BLaER1 treated with 17β-estradiol and CSF1 and Interleukin-3, amounts not matched to agents 10 nM and 100 nM (cell line): ENCODE measurements around the gene FHIT.

Experiments
- H3K27ac ChIP-seq, 11 experiments: shearing (Covaris generic); formaldehyde crosslinking; 2 replicates each; pipeline ENCODE4 v1.8.1; 2022
- H3K27me3 ChIP-seq, 11 experiments: shearing (Covaris generic); formaldehyde crosslinking; 2 replicates each; pipeline ENCODE4 v1.8.1; 2022
- H3K36me3 ChIP-seq, 11 experiments: shearing (Covaris generic); formaldehyde crosslinking; 2 replicates each; pipeline ENCODE4 v1.8.1; 2022
- H3K4me1 ChIP-seq, 10 experiments: shearing (Covaris generic); formaldehyde crosslinking; 2 replicates each; pipeline ENCODE4 v1.8.1; 2022
- H3K4me2 ChIP-seq, 11 experiments: shearing (Covaris generic); formaldehyde crosslinking; 2 replicates each; pipeline ENCODE4 v1.8.1; 2022
- H3K4me3 ChIP-seq, 10 experiments: shearing (Covaris generic); formaldehyde crosslinking; 2 replicates each; pipeline ENCODE4 v1.8.1; 2022
- H3K9ac ChIP-seq, 11 experiments: shearing (Covaris generic); formaldehyde crosslinking; 2 replicates each; pipeline ENCODE4 v1.8.1; 2022
- H3K9me3 ChIP-seq, 11 experiments: shearing (Covaris generic); formaldehyde crosslinking; replicated peaks in 1 of 11; 2 replicates each; pipeline ENCODE4 v1.8.1; 2022
- H4K20me1 ChIP-seq, 11 experiments: shearing (Covaris generic); formaldehyde crosslinking; 2 replicates each; pipeline ENCODE4 v1.8.1; 2022
- Cebpa-rat ChIP-seq, 11 experiments: shearing (Covaris generic); IDR thresholded peaks; 2 replicates each; pipeline ENCODE4 v1.8.1; 2022

The FHIT gene

DNA sequence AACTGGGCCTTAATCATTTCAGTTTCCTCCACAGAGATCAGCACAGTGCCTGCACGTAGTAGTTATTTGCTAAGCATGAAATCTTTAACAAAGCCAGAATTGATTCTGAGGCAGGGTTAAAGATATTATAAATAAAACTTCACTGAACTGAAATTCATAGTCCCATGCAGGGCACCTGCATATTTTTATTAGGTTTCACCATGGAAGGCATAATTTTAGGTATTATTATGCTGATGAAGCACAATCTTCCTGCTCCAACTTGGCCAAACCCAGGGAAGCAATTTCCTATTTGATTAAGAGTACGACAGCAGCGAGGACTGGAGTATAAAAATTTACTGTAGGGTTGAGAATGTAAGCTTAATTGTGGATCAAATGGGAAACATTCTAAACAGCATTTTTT is 1131.0 kb downstream of the FHIT start:
- Histone ChIP-seq H3K27me3 (no peaks in the 10 kb centered on the region), H3K4me2 (no peak overlapping the region), H3K9me3 (no peaks in the 10 kb centered on the region), H3K4me3 (no peak overlapping the region), H3K27ac (no peak overlapping the region), H3K36me3 (no peaks in the 10 kb centered on the region), H3K4me1 (no peaks in the 10 kb centered on the region), H3K9ac (no peak overlapping the region), H4K20me1 (no peaks in the 10 kb centered on the region)
- no peak for TF ChIP-seq Cebpa-rat (IDR thresholded peaks at IDR 0.05)

DNA sequence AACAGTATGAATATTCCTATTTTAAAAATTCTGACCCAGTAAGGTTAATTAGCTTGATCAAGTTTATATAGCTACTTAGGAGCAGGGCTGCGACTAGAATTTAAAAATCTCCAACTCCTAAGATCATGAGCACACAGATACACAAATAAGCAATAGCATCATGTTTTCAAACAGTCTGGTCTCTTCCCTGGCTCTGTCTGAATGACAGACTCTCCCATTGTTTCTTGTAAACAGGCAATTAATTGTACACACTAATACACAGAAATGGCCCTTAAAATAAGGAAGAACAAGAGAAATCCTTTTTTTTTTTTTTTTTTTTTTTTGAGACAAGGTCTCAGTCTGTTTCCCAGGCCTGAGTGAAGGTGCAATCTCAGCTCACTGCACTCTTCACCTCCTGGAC is 1137.1 kb downstream of the FHIT start:
- H3K4me1 ChIP-seq, result no peaks in the 10 kb centered on the region
- no peak for TF ChIP-seq Cebpa-rat (IDR thresholded peaks at IDR 0.05)
- H3K36me3 ChIP-seq, result no peaks in the 10 kb centered on the region
- no peaks in the 10 kb centered on the region for H3K27me3 ChIP-seq
- H3K4me3 ChIP-seq, result no peak overlapping the region
- H4K20me1 ChIP-seq, result no peaks in the 10 kb centered on the region
- H3K9me3 ChIP-seq, result no peaks in the 10 kb centered on the region
- H3K27ac ChIP-seq, result no peak overlapping the region
- H3K4me2 ChIP-seq, result no peak overlapping the region
- H3K9ac ChIP-seq, result no peak overlapping the region

DNA sequence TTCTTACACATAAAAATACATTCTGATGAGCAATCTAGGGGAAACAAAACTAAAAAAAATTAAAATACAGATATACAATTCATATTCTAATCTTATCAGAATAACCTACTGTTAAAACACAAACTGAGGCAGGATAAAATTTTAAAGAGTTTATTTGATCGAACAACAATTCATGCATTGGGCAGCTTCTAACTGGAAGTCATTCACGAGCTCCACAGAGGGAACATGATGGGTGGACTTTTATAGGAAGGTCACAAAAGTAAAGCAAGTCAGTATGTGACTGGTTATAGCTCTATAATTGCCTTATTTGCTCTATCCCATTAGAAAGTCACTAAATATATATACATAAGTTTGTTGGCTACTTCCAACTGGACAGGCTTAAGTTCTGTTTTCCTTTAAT is 1144.0 kb downstream of the FHIT start:
- H3K36me3 ChIP-seq, result no peaks in the 10 kb centered on the region
- no peak overlapping the region for H3K9ac ChIP-seq
- no peak overlapping the region for H3K27ac ChIP-seq
- H4K20me1 ChIP-seq, result no peaks in the 10 kb centered on the region
- H3K4me3 ChIP-seq, result no peak overlapping the region
- H3K4me2 ChIP-seq, result no peak overlapping the region
- H3K27me3 ChIP-seq, result no peaks in the 10 kb centered on the region
- H3K4me1 ChIP-seq, result peaks cover 0 to 7% (median 0%) of the 10 kb centered on the region in 10 experiments; a peak in 2 of 20 replicates
- no peaks in the 10 kb centered on the region for H3K9me3 ChIP-seq
- TF ChIP-seq Cebpa-rat (IDR thresholded peaks at IDR 0.05), result no peak

DNA sequence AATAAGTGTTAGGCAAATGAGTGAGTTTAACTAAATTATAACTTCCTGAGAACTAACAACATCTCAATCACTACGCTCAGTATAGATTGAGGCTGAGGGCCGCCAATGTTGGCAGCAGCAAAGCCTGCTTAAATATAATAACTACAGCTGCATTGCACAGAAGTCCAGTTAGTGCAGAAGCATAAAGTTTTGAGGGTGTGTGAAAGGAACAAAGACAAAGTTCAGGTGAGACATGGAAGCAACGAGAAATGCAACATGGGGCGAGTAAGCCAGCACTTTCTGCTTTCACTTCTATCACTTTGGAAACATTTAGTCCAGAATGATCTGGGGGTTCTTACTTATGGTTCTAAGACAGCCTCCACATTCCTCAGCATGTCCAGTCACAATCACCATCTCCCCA is 1149.1 kb downstream of the FHIT start:
- Histone ChIP-seq H3K27ac (no peak overlapping the region), H3K9me3 (peaks cover 0 to 11% (median 0%) of the 10 kb centered on the region in 11 experiments; a peak in 5 of 22 replicates), H3K4me2 (no peak overlapping the region), H3K4me1 (peaks cover 0 to 7% (median 0%) of the 10 kb centered on the region in 10 experiments; a peak in 2 of 20 replicates), H3K27me3 (no peaks in the 10 kb centered on the region), H3K9ac (no peak overlapping the region), H3K36me3 (no peaks in the 10 kb centered on the region), H3K4me3 (no peak overlapping the region), H4K20me1 (no peaks in the 10 kb centered on the region)
- TF ChIP-seq Cebpa-rat (IDR thresholded peaks at IDR 0.05), result no peak

DNA sequence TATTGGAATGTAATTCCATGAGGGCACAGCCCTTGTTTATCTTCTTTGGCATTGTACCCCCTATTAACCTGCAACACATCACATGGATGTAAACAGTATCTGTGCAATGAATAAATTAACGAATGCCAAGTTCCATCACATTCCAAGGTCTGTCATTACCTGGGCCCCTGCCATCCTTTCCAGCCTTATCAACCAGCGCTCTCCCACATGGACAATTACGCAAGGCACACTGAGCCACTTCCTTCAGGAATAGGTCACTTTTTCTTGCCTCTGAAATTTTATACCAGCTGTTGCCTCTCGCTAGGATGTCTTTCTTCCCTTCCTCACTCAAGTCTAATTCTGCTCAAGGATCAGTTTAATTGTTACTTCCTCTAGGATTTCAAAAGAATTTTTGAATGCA is 1149.6 kb downstream of the FHIT start:
- H3K27ac ChIP-seq, result no peak overlapping the region
- H4K20me1 ChIP-seq, result no peaks in the 10 kb centered on the region
- no peak overlapping the region for H3K4me2 ChIP-seq
- H3K27me3 ChIP-seq, result no peaks in the 10 kb centered on the region
- H3K9me3 ChIP-seq, result peaks cover 0 to 11% (median 3%) of the 10 kb centered on the region in 11 experiments; a peak in 6 of 22 replicates
- no peak overlapping the region for H3K4me3 ChIP-seq
- peaks cover 0 to 7% (median 0%) of the 10 kb centered on the region in 10 experiments; a peak in 2 of 20 replicates for H3K4me1 ChIP-seq
- no peak for TF ChIP-seq Cebpa-rat (IDR thresholded peaks at IDR 0.05)
- no peak overlapping the region for H3K9ac ChIP-seq
- H3K36me3 ChIP-seq, result no peaks in the 10 kb centered on the region

DNA sequence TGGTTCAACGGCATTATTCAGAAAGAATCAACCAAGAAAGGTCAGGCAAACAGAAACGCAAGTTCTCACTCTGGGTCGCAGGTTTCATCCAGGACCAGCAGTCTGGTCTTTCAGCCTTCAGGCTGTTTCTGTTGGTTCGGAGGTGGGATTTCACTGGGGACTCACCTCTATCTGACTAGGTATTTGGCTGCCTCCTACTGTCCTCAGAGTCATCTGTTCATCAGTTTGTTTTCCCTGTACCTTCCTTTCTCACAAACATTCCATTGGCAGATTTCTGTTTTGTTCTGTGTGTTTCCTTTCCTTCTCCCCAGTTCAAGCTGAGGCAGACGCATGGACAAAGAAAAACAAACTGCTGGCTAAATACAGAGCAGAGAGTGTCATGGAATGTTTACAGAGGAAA is 1154.8 kb downstream of the FHIT start:
- H3K4me2 ChIP-seq, result no peak overlapping the region
- no peak overlapping the region for H3K27ac ChIP-seq
- no peak overlapping the region for H3K9ac ChIP-seq
- no peaks in the 10 kb centered on the region for H3K27me3 ChIP-seq
- no peak for TF ChIP-seq Cebpa-rat (IDR thresholded peaks at IDR 0.05)
- H4K20me1 ChIP-seq, result no peaks in the 10 kb centered on the region
- no peak overlapping the region for H3K4me3 ChIP-seq
- no peaks in the 10 kb centered on the region for H3K4me1 ChIP-seq
- H3K9me3 ChIP-seq, result peaks cover 0 to 18% (median 6%) of the 10 kb centered on the region in 11 experiments; a peak in 9 of 22 replicates
- H3K36me3 ChIP-seq, result no peaks in the 10 kb centered on the region

DNA sequence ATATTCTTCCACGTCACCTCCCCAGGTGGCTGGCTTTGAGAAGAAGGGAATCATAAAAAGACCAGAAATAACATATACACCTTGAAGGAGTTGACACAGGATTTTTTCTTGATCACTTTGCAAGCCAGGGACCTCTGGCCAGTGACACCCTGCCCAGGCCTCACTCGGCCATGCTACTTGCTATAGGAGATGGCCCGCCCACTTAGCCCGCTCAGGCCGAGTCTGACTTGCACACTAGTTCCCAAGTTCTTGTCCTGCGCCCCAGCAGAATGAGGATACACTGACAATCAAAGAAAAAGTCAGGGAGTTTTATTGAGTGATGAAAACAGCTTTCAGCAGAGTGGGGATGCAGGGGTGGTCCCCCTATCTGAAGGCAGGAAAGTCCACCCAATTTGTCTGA is 1155.3 kb downstream of the FHIT start:
- H3K4me2 ChIP-seq, result no peak overlapping the region
- no peaks in the 10 kb centered on the region for H3K36me3 ChIP-seq
- H3K27ac ChIP-seq, result no peak overlapping the region
- H4K20me1 ChIP-seq, result no peaks in the 10 kb centered on the region
- no peak overlapping the region for H3K9ac ChIP-seq
- H3K9me3 ChIP-seq, result peaks cover 0 to 18% (median 6%) of the 10 kb centered on the region in 11 experiments; a peak in 9 of 22 replicates
- TF ChIP-seq Cebpa-rat (IDR thresholded peaks at IDR 0.05), result no peak
- H3K27me3 ChIP-seq, result no peaks in the 10 kb centered on the region
- no peak overlapping the region for H3K4me3 ChIP-seq
- no peaks in the 10 kb centered on the region for H3K4me1 ChIP-seq

DNA sequence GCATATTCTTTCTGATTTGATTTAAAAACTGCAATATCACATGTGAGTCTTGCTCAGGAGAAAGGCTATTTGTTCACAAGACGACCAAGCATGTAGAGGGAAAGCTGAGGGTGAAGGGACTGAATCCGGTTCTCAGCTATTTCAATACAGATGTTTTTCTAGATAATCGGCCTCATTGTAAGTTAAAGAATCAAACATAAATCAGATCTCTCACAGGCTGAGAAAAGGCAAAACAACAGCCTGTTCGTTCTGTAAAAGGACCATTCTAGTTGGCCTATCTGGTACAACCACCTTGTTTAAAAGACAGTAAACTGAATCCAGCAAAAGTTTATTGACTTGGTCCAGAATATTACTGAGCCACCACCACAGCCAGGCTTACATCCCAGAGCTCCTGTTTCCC is 1155.7 kb downstream of the FHIT start:
- no peak overlapping the region for H3K27ac ChIP-seq
- no peaks in the 10 kb centered on the region for H4K20me1 ChIP-seq
- H3K9ac ChIP-seq, result no peak overlapping the region
- H3K27me3 ChIP-seq, result no peaks in the 10 kb centered on the region
- H3K4me1 ChIP-seq, result no peaks in the 10 kb centered on the region
- peaks cover 0 to 18% (median 6%) of the 10 kb centered on the region in 11 experiments; a peak in 10 of 22 replicates for H3K9me3 ChIP-seq
- no peak for TF ChIP-seq Cebpa-rat (IDR thresholded peaks at IDR 0.05)
- H3K4me3 ChIP-seq, result no peak overlapping the region
- H3K4me2 ChIP-seq, result no peak overlapping the region
- no peaks in the 10 kb centered on the region for H3K36me3 ChIP-seq

DNA sequence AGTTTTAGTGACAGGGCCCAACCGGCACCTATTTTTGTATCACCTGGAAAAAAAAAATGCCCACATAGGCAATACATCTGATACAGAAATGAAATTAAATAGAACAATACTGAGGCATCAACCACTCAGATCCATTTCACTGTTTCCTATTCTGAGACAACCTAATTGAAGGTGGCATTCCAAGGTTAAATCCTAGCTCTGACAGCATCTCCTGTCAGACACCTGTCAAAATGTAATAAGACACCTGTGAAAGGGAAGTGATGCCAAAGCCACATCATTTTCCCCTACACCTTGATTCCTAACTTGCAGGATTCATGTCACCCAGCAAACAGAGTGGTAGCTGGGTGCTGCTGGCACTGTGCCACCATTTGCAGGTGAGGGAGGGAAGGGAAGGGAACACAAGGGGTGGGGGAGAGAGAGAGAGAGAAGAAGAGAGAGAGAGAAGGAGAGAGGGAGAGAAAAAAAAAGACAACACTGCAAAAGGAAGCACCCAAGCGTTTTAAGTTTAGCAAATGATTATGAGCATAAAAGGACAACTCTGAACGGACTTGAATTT is 1156.8 kb downstream of the FHIT start:
- Histone ChIP-seq H3K9me3 (peaks cover 0 to 17% (median 6%) of the 10 kb centered on the region in 11 experiments; a peak in 10 of 22 replicates), H4K20me1 (no peaks in the 10 kb centered on the region), H3K4me2 (no peak overlapping the region), H3K9ac (no peak overlapping the region), H3K27me3 (no peaks in the 10 kb centered on the region), H3K27ac (no peak overlapping the region), H3K4me3 (no peak overlapping the region), H3K4me1 (no peaks in the 10 kb centered on the region), H3K36me3 (no peaks in the 10 kb centered on the region)
- no peak for TF ChIP-seq Cebpa-rat (IDR thresholded peaks at IDR 0.05)

DNA sequence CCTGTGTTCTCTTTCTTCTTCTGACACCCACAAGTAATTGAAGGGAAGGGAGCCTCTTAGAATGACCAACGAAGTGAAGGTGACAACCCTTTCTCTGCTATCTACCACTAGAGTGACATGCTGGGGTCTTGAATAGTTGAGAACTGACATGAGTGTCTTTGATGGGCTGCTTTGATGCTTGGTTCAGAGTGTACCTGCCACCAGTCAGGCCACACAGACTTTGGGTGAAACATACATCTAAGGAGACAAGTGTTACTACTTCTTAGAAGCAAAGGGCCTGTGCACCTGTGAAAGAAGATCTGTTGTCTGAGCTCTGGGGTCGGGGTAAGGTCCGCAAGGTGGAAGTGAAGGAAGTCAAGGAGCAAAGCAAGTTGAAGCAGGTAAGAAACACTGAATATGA is 1160.7 kb downstream of the FHIT start:
- no peaks in the 10 kb centered on the region for H4K20me1 ChIP-seq
- no peak overlapping the region for H3K4me2 ChIP-seq
- H3K4me1 ChIP-seq, result 0 out of 20 replicates have a peak, but pooled peaks cover 0 to 2% (median 0%) of the 10 kb centered on the region in 10 experiments
- no peak for TF ChIP-seq Cebpa-rat (IDR thresholded peaks at IDR 0.05)
- peaks cover 0 to 30% (median 15%) of the 10 kb centered on the region in 11 experiments; a peak in 13 of 22 replicates for H3K9me3 ChIP-seq
- no peak overlapping the region for H3K9ac ChIP-seq
- H3K27me3 ChIP-seq, result no peaks in the 10 kb centered on the region
- no peak overlapping the region for H3K4me3 ChIP-seq
- no peak overlapping the region for H3K27ac ChIP-seq
- no peaks in the 10 kb centered on the region for H3K36me3 ChIP-seq
